Suprapubic skin (tissue), 4 donors: ENCODE results near the gene DMRTB1. TPM values are rescaled to one million over a fixed set of nuclear protein-coding genes. Genes with fewer than 3 reads are reported as not detected.

Experiments used
- DNase-seq, 2 donors: peaks; one replicate each; pipeline ENCODE4 v3.0.0-alpha.2; 2019; ENCODE audit warnings: low spot score in 2 of 2
- H3K27ac ChIP-seq: fragments of 200-600 bp; sonication (generic); one replicate; pipeline ENCODE4 v1.5.1; 2019
- H3K27me3 ChIP-seq: fragments of 200-600 bp; sonication (generic); one replicate; pipeline ENCODE4 v1.5.1; 2019
- H3K36me3 ChIP-seq: fragments of 200-600 bp; sonication (generic); one replicate; pipeline ENCODE4 v1.5.1; 2019
- H3K4me1 ChIP-seq: fragments of 200-600 bp; sonication (generic); one replicate; pipeline ENCODE4 v1.5.1; 2019
- H3K4me3 ChIP-seq: fragments of 200-600 bp; sonication (generic); one replicate; pipeline ENCODE4 v1.5.1; 2019; ENCODE audit warnings: mild to moderate bottlenecking
- H3K9me3 ChIP-seq: fragments of 200-600 bp; sonication (generic); one replicate; pipeline ENCODE4 v1.5.1; 2019
- EP300 ChIP-seq: sonication (generic); formaldehyde crosslinking; IDR thresholded peaks from one replicate; pipeline ENCODE4 v1.6.1; 2017; ENCODE audit warnings: antibody characterized with exemption
- POLR2A ChIP-seq, 2 donors: fragments of 450-650 bp; IDR thresholded peaks; one replicate each; pipeline ENCODE4 v1.6.1; 2017; ENCODE audit warnings: antibody characterized with exemption in 2 of 2, mild to moderate bottlenecking in 2 of 2, moderate library complexity in 2 of 2
- POLR2AphosphoS5 ChIP-seq, 3 donors: sonication (generic); formaldehyde crosslinking; IDR thresholded peaks; one replicate each; pipeline ENCODE4 v1.6.1; 2017; ENCODE audit warnings: antibody characterized with exemption in 3 of 3
- WGBS: methylation state at CpG from one replicate; pipeline ENCODE4 v1.1.5; 2018; 5-methylcytosine and 5-hydroxymethylcytosine counted together
- total RNA-seq, 4 donors: library from RNA; depleted of rRNA; stranded (reverse); fragments of >200 nt; gene quantifications; one replicate each; pipeline ENCODE4 v1.1.0, GENCODE V29; 2016
- TF ChIP-seq, protein P1 (sequence below), 2 donors: fragments of 200-600 bp in 1 of 2; fragments of 450-650 bp in 1 of 2; sonication (generic) in 1 of 2; IDR thresholded peaks; one replicate each; pipeline ENCODE4 v1.5.1; 2016 to 2019; ENCODE audit warnings: antibody characterized with exemption in 2 of 2, mild to moderate bottlenecking in 1 of 2, moderate library complexity in 1 of 2

Gene DMRTB1
- total RNA-seq, 4 donors from 2014 or later = not detected

DNA sequence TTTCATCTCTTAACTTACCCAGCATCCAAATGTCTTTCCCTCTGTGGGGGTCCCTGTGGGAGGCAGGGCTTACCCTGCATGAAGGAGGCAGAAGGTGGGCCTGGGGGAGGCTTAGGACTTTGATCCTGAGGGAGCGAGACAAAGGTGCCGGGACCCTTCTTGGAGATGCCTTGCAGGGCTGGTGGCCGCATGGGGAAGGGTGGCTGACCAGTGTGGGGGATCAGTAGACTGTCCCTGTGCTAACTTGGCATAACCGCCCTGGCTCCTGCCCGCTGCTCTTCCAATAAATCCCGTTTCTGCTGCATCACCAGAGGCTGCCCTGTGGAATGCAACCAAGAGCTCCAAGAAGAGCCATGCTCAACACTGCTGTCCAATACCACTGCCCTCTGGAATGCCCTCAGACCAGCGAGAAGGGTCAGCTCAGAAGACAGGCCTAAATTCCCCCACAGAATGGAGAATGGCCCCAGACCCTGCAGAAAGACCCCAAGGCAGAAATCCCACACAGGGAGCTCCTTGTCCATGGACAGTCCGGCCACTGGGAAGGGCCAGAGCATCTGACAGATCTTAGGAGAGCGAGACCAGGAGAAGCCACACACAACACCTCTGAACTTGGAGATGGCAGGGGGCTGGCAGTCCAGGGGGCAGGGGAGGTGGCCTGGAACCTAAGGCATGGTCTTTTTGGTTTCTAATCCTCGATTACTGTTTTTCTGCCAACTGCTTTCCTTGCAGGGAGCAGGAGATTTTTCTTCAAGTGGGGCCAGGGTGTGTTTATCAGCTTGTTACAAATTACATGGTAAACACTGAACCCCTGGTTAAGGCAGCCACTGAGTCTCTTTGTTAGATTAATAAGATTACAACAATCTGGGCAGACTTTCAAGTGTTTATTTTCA lies 46.7 kb upstream of the DMRTB1 start:
- H3K4me1 ChIP-seq = no peaks in the 10 kb centered on the region
- WGBS = 88% methylated on average over 9 of the region's 10 CpGs
- no peak overlapping the region for H3K27ac ChIP-seq
- H3K4me3 ChIP-seq = no peak overlapping the region
- TF ChIP-seq, protein P1, sequence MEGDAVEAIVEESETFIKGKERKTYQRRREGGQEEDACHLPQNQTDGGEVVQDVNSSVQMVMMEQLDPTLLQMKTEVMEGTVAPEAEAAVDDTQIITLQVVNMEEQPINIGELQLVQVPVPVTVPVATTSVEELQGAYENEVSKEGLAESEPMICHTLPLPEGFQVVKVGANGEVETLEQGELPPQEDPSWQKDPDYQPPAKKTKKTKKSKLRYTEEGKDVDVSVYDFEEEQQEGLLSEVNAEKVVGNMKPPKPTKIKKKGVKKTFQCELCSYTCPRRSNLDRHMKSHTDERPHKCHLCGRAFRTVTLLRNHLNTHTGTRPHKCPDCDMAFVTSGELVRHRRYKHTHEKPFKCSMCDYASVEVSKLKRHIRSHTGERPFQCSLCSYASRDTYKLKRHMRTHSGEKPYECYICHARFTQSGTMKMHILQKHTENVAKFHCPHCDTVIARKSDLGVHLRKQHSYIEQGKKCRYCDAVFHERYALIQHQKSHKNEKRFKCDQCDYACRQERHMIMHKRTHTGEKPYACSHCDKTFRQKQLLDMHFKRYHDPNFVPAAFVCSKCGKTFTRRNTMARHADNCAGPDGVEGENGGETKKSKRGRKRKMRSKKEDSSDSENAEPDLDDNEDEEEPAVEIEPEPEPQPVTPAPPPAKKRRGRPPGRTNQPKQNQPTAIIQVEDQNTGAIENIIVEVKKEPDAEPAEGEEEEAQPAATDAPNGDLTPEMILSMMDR (IDR thresholded peaks at IDR 0.05) = no peak
- TF ChIP-seq EP300 (no peak), POLR2A (IDR thresholded peaks at IDR 0.05) (no peak), POLR2AphosphoS5 (IDR thresholded peaks at IDR 0.05) (no peak)
- H3K9me3 ChIP-seq = no peaks in the 10 kb centered on the region
- peaks cover 18% of the 10 kb centered on the region for H3K27me3 ChIP-seq
- DNase-seq = no peak
- H3K36me3 ChIP-seq = no peaks in the 10 kb centered on the region

DNA sequence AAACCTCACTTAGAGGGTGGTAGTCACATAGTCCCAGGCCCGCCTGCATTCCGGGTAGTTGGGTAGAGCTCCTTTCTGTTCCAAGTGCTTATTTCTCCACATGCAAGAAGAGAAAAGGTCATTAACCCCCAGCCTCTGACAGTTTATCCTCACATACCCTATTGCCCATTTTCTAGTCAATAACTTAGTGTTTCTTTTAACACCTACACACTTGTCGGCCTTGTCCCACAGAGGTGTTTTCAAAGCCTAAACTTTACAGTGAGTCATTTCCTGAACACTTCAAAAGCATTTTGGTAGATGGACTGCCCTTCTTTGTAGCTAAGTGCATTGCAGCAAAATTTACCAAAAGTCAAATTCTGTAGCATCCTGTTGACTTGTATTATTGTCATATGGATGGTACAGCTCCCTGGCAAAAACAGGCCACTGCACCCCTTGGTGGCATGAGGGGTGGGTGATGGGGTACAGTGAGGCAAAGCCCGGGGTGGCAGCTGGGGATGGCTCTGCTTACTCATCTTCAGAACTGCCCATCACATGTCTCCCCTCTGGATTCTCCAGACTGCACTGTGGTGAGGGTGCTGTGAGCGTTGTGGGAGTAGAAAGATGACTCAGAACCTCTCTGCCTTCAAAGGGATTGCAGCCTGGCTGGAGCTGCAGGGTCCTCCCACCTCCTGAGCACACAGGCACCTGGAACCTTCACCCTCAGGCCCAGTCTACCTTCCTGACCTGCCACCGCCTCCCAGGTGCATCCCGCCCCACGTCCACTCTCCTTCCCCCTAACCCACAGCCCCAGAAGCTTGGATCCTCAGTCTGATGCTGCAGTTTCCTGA lies 45.8 kb upstream of the DMRTB1 start:
- Histone ChIP-seq H3K36me3 (no peaks in the 10 kb centered on the region), H3K4me1 (no peaks in the 10 kb centered on the region), H3K9me3 (no peaks in the 10 kb centered on the region), H3K27me3 (peaks cover 21% of the 10 kb centered on the region), H3K27ac (no peak overlapping the region), H3K4me3 (no peak overlapping the region)
- DNase-seq = no peak
- TF ChIP-seq POLR2AphosphoS5 (IDR thresholded peaks at IDR 0.05) (no peak), POLR2A (IDR thresholded peaks at IDR 0.05) (no peak), EP300 (no peak)
- TF ChIP-seq, protein P1 (IDR thresholded peaks at IDR 0.05) = no peak
- 78% methylated on average over 7 of the region's 8 CpGs for whole genome bisulfite sequencing

DNA sequence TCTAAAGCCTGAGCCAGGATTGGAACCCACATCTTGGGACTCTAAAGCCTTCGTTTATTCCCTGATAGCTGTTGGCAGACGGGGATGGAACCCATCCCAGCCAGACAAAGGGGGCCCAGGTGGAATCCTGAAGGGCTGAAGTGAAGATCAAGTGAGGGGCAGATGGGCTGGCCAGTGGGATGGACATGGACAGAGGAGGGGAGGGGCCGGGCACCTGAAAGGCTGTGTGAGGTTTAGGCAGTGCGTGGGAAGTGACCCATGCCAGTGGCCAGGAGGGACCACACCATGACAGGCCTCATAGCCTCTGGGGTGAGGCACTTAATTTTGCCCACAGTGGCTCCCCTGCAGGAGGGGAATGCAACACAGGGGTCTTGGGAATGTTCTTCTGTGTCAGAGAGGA lies 44.6 kb upstream of the DMRTB1 start:
- TF ChIP-seq POLR2AphosphoS5 (IDR thresholded peaks at IDR 0.05) (no peak), EP300 (no peak), POLR2A (IDR thresholded peaks at IDR 0.05) (no peak)
- TF ChIP-seq, protein P1 (IDR thresholded peaks at IDR 0.05) = no peak
- Histone ChIP-seq H3K9me3 (no peaks in the 10 kb centered on the region), H3K36me3 (no peaks in the 10 kb centered on the region), H3K27ac (no peak overlapping the region), H3K27me3 (peaks cover 20% of the 10 kb centered on the region), H3K4me1 (no peaks in the 10 kb centered on the region), H3K4me3 (no peak overlapping the region)
- 100% methylated on average over 4 of the region's 4 CpGs for WGBS
- DNase-seq = no peak

DNA sequence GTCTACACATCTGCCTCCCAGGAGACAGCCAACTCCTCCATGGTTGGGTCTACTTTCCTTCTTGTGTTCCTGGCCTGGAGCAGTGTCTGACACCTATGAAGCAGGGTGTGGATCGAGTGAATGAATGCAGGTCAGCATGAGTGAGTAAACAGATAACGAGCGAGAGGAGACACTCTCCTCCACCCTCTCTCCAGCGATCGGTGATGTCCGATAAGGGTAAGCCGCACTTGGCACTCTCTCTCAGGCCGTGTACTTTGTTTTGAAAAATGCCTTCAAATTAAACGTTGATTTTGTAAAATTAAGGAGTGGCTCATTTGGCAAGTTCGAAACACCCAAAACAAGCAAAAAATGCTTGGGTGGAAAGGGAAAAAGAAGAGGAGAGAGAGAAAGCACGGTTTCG lies 43.8 kb upstream of the DMRTB1 start:
- Histone ChIP-seq H3K27me3 (peaks cover 27% of the 10 kb centered on the region), H3K27ac (no peak overlapping the region), H3K9me3 (no peaks in the 10 kb centered on the region), H3K4me3 (no peak overlapping the region), H3K36me3 (no peaks in the 10 kb centered on the region), H3K4me1 (no peaks in the 10 kb centered on the region)
- TF ChIP-seq EP300 (no peak), POLR2A (IDR thresholded peaks at IDR 0.05) (no peak), POLR2AphosphoS5 (IDR thresholded peaks at IDR 0.05) (no peak)
- TF ChIP-seq, protein P1 (IDR thresholded peaks at IDR 0.05) = no peak
- WGBS = 90% methylated on average over 12 of the region's 12 CpGs
- no peak for DNase-seq
